GM12892 (cell line): ENCODE results near the gene C6orf132.

Source experiments
- POLR2A ChIP-seq: IDR thresholded peaks from 2 replicates; pipeline ENCODE4 v1.6.1; 2011; ENCODE audit warnings: low read depth, low read length, control low read depth
- POLR2AphosphoS5 ChIP-seq: IDR thresholded peaks from 2 replicates; pipeline ENCODE4 v1.6.1; 2011; ENCODE audit warnings: low read depth, low read length, control low read depth

DNA sequence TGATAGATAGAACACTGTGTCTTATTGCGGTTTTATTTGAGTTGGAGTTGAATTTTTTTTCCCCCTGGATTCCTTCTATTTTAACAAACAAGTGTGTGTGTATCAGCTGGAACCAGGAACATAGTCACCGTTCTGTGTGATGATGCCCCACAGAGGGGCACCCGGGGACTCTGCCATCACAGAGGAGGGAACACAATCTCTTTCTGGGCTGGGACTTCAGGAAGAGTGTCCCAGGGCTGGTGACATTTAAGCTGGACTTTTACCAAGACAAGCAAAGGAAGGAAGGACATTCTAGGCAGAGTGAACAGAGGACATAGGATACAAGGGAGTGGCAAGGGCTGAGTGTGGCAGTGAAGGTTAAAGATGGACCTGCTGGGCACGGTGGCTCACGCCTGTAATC lies 58.9 kb downstream of the C6orf132 start:
- TF ChIP-seq POLR2A (no peak), POLR2AphosphoS5 (no peak)
